IMR-90 (cell line): Measurements from ENCODE around the gene EGF. TPM values are rescaled to one million over a fixed set of nuclear protein-coding genes. Genes with fewer than 3 reads are reported as not detected.

Source experiments
- ATAC-seq: fragments of 200-7000 bp; cut with Tn5 transposase; 2 replicates; pipeline ENCODE4 v1.9.1; 2020; ENCODE audit warnings: low read depth, mild to moderate bottlenecking, moderate library complexity
- BruUV-seq: library from RNA; stranded (reverse); fragments of 400-500 nt; replicated peaks from 2 replicates; lab custom pipeline; 2021; lab: Mats Ljungman, UMichigan
- CTCF ChIA-PET: fragments of 300-600 bp; formaldehyde crosslinking; extraction: SDS; loops from one replicate; lab custom pipeline; 2021; ENCODE audit warnings: antibody characterized with exemption; lab: Yijun Ruan, JAX
- POLR2A ChIA-PET: fragments of 300-600 bp; sonication (Branson Sonifier 250); formaldehyde crosslinking; loops from one replicate; lab custom pipeline; 2022; ENCODE audit warnings: antibody characterized with exemption; ENCODE audit not compliant: unreplicated experiment; lab: Charles Lee
- DNase-seq: peaks from one replicate; pipeline ENCODE4 v3.0.0; 2013
- H2AFZ ChIP-seq: replicated peaks from 2 replicates; pipeline ENCODE3; 2013; ENCODE audit warnings: low read length, mild to moderate bottlenecking; ENCODE audit not compliant: poor library complexity
- H2AK5ac ChIP-seq: 2 replicates; pipeline ENCODE4 v1.6.1; 2013; ENCODE audit warnings: low read depth, low read length, inconsistent platforms
- H2AK9ac ChIP-seq: replicated peaks from 2 replicates; pipeline ENCODE3; 2013; ENCODE audit warnings: mild to moderate bottlenecking, low read depth, low read length, moderate library complexity; ENCODE audit not compliant: poor library complexity
- H2BK120ac ChIP-seq: 2 replicates; pipeline ENCODE4 v1.6.1; 2013; ENCODE audit warnings: low read depth, low read length, inconsistent platforms
- H2BK15ac ChIP-seq: 3 replicates; pipeline ENCODE4 v1.6.1; 2013; ENCODE audit warnings: low read depth, low read length, inconsistent platforms
- H2BK20ac ChIP-seq: 2 replicates; pipeline ENCODE4 v1.6.1; 2013; ENCODE audit warnings: low read depth, mild to moderate bottlenecking, inconsistent platforms, low read length, moderate library complexity
- H2BK5ac ChIP-seq: 2 replicates; pipeline ENCODE4 v1.6.1; 2013; ENCODE audit warnings: mild to moderate bottlenecking, low read depth, low read length, inconsistent platforms; ENCODE audit not compliant: poor library complexity, severe bottlenecking
- H3K14ac ChIP-seq: replicated peaks from 2 replicates; pipeline ENCODE4 v1.6.1; 2013; ENCODE audit warnings: low read depth, low read length, inconsistent platforms
- H3K18ac ChIP-seq: 2 replicates; pipeline ENCODE4 v1.6.1; 2013; ENCODE audit warnings: low read depth, low read length, control low read depth
- H3K23ac ChIP-seq: 2 replicates; pipeline ENCODE4 v1.6.1; 2013; ENCODE audit warnings: low read depth, low read length, inconsistent platforms
- H3K27ac ChIP-seq: 2 replicates; pipeline ENCODE4 v1.5.1; 2013; ENCODE audit warnings: mild to moderate bottlenecking, control low read depth, low read length; ENCODE audit not compliant: insufficient read depth
- H3K27me3 ChIP-seq: 2 replicates; pipeline ENCODE4 v1.6.1; 2013; ENCODE audit warnings: low read length; ENCODE audit not compliant: control insufficient read depth, insufficient read depth
- H3K36me3 ChIP-seq: 2 replicates; pipeline ENCODE4 v1.6.1; 2013; ENCODE audit warnings: low read length, mixed read lengths; ENCODE audit not compliant: control insufficient read depth, insufficient read depth
- H3K4ac ChIP-seq: 2 replicates; pipeline ENCODE4 v1.6.1; 2013; ENCODE audit warnings: low read depth, low read length, inconsistent platforms
- H3K4me1 ChIP-seq: 2 replicates; pipeline ENCODE4 v1.6.1; 2013; ENCODE audit warnings: low read length, mixed read lengths; ENCODE audit not compliant: control insufficient read depth, insufficient read depth
- H3K4me2 ChIP-seq: 2 replicates; pipeline ENCODE4 v1.6.1; 2013; ENCODE audit warnings: low read depth, mild to moderate bottlenecking, control low read depth, low read length, moderate library complexity
- H3K4me3 ChIP-seq: 2 replicates; pipeline ENCODE4 v1.5.1; 2013; ENCODE audit warnings: low read depth, mild to moderate bottlenecking, control low read depth, low read length, moderate library complexity; ENCODE audit not compliant: insufficient read depth
- H3K56ac ChIP-seq: 2 replicates; pipeline ENCODE4 v1.6.1; 2013; ENCODE audit warnings: low read length, inconsistent platforms; ENCODE audit not compliant: insufficient read depth; ENCODE audit errors: extremely low read depth
- H3K79me1 ChIP-seq, 2 experiments: 2 replicates each; pipeline ENCODE4 v1.6.1; 2013; ENCODE audit warnings: low read length in 2 of 2, inconsistent platforms in 1 of 2, low read depth in 1 of 2
- H3K9ac ChIP-seq: 2 replicates; pipeline ENCODE4 v1.6.1; 2013; ENCODE audit warnings: low read depth, low read length, control low read depth
- H3K9me1 ChIP-seq: 2 replicates; pipeline ENCODE4 v1.6.1; 2013; ENCODE audit warnings: low read length, inconsistent platforms; ENCODE audit not compliant: insufficient read depth
- H3K9me3 ChIP-seq: 2 replicates; pipeline ENCODE4 v1.6.1; 2013; ENCODE audit warnings: low read length; ENCODE audit not compliant: control insufficient read depth, insufficient read depth
- H4K20me1 ChIP-seq: 2 replicates; pipeline ENCODE4 v1.6.1; 2013; ENCODE audit warnings: low read length, inconsistent platforms; ENCODE audit not compliant: insufficient read depth
- H4K5ac ChIP-seq: 2 replicates; pipeline ENCODE4 v1.6.1; 2013; ENCODE audit warnings: mild to moderate bottlenecking, low read depth, low read length, control low read depth
- H4K8ac ChIP-seq, 2 experiments: 2 replicates each; pipeline ENCODE4 v1.6.1; 2013; ENCODE audit warnings: low read depth in 2 of 2, low read length in 2 of 2, control low read depth in 1 of 2, inconsistent platforms in 1 of 2
- H4K91ac ChIP-seq: 2 replicates; pipeline ENCODE4 v1.6.1; 2013; ENCODE audit warnings: low read depth, low read length, inconsistent platforms; ENCODE audit not compliant: insufficient read depth
- CEBPB ChIP-seq: IDR thresholded peaks from 2 replicates; pipeline ENCODE4 v1.6.1; 2012; ENCODE audit warnings: low read depth, low read length, improper control_type of control experiment
- CHD1 ChIP-seq: IDR thresholded peaks from 2 replicates; pipeline ENCODE4 v1.6.1; 2012; ENCODE audit warnings: low read depth, low read length, improper control_type of control experiment
- MAFK ChIP-seq: IDR thresholded peaks from 2 replicates; pipeline ENCODE4 v1.6.1; 2012; ENCODE audit warnings: low read depth, low read length, improper control_type of control experiment
- MXI1 ChIP-seq: IDR thresholded peaks from 2 replicates; pipeline ENCODE4 v1.6.1; 2012; ENCODE audit warnings: low read depth, mild to moderate bottlenecking, low read length, moderate library complexity, borderline replicate concordance
- POLR2A ChIP-seq: IDR thresholded peaks from 2 replicates; pipeline ENCODE4 v1.6.1; 2012; ENCODE audit warnings: mild to moderate bottlenecking, low read depth, low read length
- WGBS, 2 experiments: methylation state at CpG; one replicate each; pipeline versions ENCODE4 v1.1.5 to v1.1.7; 2013; ENCODE audit warnings: missing lambda C conversion rate in 2 of 2; ENCODE audit not compliant: insufficient read length in 1 of 2; ENCODE audit errors: extremely low coverage in 2 of 2; 5-methylcytosine and 5-hydroxymethylcytosine counted together
- dilution Hi-C: fragments of 300-500 bp; cut with HindIII; formaldehyde crosslinking; loops from one replicate; pipeline ENCODE4 v1.14.3; 2018; ENCODE audit warnings: low sequenced_read_pairs; ENCODE audit not compliant: unreplicated experiment
- in situ Hi-C: fragments of 300-500 bp; cut with MboI; formaldehyde crosslinking; loops from 3 replicates; pipeline ENCODE4 v1.14.3; 2019; ENCODE audit warnings: low sequenced_read_pairs, inconsistent platforms, mixed read lengths
- intact Hi-C: fragments of 100-400 bp; cut with micrococcal nuclease; formaldehyde crosslinking; loops from 2 replicates; pipeline ENCODE4 v1.10.0; 2022
- polyA plus RNA-seq, 3 experiments: library from polyadenylated mRNA; depleted of rRNA; stranded (reverse); fragments of >200 nt; gene quantifications; 2 replicates each; pipeline ENCODE4 v1.2.3, GENCODE V29; 2012; ENCODE audit warnings: low replicate concordance in 1 of 3
- total RNA-seq: library from RNA; depleted of rRNA; stranded (reverse); fragments of >200 nt; gene quantifications from 2 replicates; pipeline ENCODE4 v1.2.3, GENCODE V29; 2012

The EGF gene
- total and polyA plus RNA-seq, 2 of the 4 experiments (the other 2 are of a cell fraction), result 1.7 to 2.2 TPM

DNA sequence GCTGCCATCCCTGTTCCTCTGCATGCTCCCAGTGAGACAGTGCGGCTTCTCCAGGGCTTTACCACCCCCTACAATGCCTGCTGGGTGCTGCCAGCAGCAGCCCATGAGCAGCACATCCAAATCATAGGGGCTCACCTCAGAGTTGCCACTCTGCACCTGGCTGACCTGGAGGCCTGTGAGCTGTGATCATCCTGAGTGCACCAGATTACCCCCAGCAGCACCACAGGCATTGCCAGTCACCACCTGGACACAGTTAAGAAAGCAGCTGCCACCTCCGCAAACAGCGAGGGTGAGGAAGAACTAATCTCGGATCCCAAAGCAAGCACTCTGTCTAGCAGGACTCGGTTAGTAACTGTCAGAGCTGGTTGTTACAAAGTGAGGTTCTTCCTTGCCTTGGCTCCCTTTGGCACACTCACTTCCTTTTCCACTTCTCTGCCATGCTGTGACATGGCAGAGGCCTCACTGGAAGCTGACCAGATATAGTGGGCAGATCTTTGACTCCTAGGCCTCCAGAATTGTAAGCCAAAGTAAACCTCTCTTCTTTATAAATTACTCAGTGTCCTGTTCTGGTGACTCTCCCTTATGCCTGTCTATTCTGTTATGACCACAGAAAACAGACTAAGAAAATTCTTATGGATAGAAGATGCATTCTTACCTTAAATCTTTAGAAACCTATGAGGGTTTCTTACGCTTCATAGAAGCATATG lies 39.6 kb upstream of the EGF start:
- intact Hi-C loops, result no loop called here

More for the DNA sequence above, 39.6 kb upstream of the EGF start:
- Histone ChIP-seq H3K18ac (no peak overlapping the region), H3K27ac (no peak overlapping the region), H3K9me1 (no peaks in the 10 kb centered on the region), H3K14ac (no peak overlapping the region), H3K56ac (no peak overlapping the region), H3K9me3 (no peaks in the 10 kb centered on the region), H2AK9ac (no peak overlapping the region), H3K23ac (no peak overlapping the region), H2BK15ac (no peak overlapping the region), H2BK5ac (no peak overlapping the region), H4K20me1 (no peaks in the 10 kb centered on the region), H3K27me3 (no peaks in the 10 kb centered on the region), H3K79me1 (no peaks in the 10 kb centered on the region), H4K8ac (no peak overlapping the region), H2BK120ac (no peak overlapping the region), H2BK20ac (no peak overlapping the region), H2AK5ac (no peak overlapping the region), H3K36me3 (no peaks in the 10 kb centered on the region), H4K91ac (no peak overlapping the region), H3K9ac (no peak overlapping the region), H2AFZ (no peak overlapping the region), H3K4ac (no peak overlapping the region), H3K4me1 (no peaks in the 10 kb centered on the region), H3K4me3 (no peak overlapping the region), H3K4me2 (no peak overlapping the region), H4K5ac (no peak overlapping the region)
- BruUV-seq, result no TSS peak
- dilution Hi-C loops (no loop called here), in situ Hi-C loops (no loop called here)
- ATAC-seq (no peak), DNase-seq (no peak)
- no CpG with 5 or more reads among the region's 6 CpGs for WGBS, 2 experiments
- POLR2A ChIA-PET, result no interaction called here
- CTCF ChIA-PET, result no interaction called here
- TF ChIP-seq MXI1 (no peak), MAFK (no peak), CHD1 (no peak), POLR2A (no peak), CEBPB (no peak)
